NCI-H524 treated with DMSO at 0.1 percent for 48 hours (cell line): ENCODE data around the gene GPR151.
"Not testable (repeated sequence)": the region's sequence is repeated elsewhere in the genome, so short reads cannot be mapped to it uniquely, and the experiment has no call there.

Experiments
- DNase-seq: peaks from one replicate; lab custom pipeline; 2025; lab: John Stamatoyannopoulos, UW

Gene GPR151

GRCh38 chr5:146516151-146516475 is at the start of gene GPR151:
GPR151 (minus strand) TSS chr5:146516190; CDS start chr5:146516113, 77 bp downstream.
- DNase-seq: peak; percentile 26

- DNase-seq: no peak
These were observed 48.2 kb upstream of the GPR151 start for GRCh38 chr5:146564007-146564762.

GRCh38 chr5:146562461-146562860 is 46.5 kb upstream of the GPR151 start:
- no peak for DNase-seq

- no peak for DNase-seq
These were observed 45.7 kb upstream of the GPR151 start for GRCh38 chr5:146561711-146562110.

GRCh38 chr5:146560205-146560812 is 44.3 kb upstream of the GPR151 start:
- no peak for DNase-seq

- not testable (repeated sequence) for DNase-seq
These were observed 40.9 kb upstream of the GPR151 start for GRCh38 chr5:146556884-146557283.

GRCh38 chr5:146553446-146553845 is 37.5 kb upstream of the GPR151 start:
- DNase-seq: no peak

- no peak for DNase-seq
These were observed 33.6 kb upstream of the GPR151 start for GRCh38 chr5:146549615-146550014.

GRCh38 chr5:146548781-146549449 is 32.9 kb upstream of the GPR151 start:
- DNase-seq: peak; percentile 5

- DNase-seq: no peak
These were observed 28.2 kb upstream of the GPR151 start for GRCh38 chr5:146544232-146544631.

GRCh38 chr5:146541958-146542849 is 26.2 kb upstream of the GPR151 start:
- no peak for DNase-seq

- DNase-seq: no peak
These were observed 24.4 kb upstream of the GPR151 start for GRCh38 chr5:146540414-146540813.

- no peak for DNase-seq
These were observed 24.0 kb upstream of the GPR151 start for GRCh38 chr5:146539973-146540372.

GRCh38 chr5:146538432-146538831 is 22.4 kb upstream of the GPR151 start:
- DNase-seq: no peak

- no peak for DNase-seq
These were observed 17.9 kb upstream of the GPR151 start for GRCh38 chr5:146533882-146534281.

- peak; percentile 8 for DNase-seq
These were observed 17.4 kb upstream of the GPR151 start for GRCh38 chr5:146533260-146533857.

- no peak for DNase-seq
These were observed 14.0 kb upstream of the GPR151 start for GRCh38 chr5:146529984-146530383.

- no peak for DNase-seq
These were observed 12.2 kb upstream of the GPR151 start for GRCh38 chr5:146528236-146528635.

- no peak for DNase-seq
These were observed 11.8 kb upstream of the GPR151 start for GRCh38 chr5:146527785-146528184.

GRCh38 chr5:146523698-146524097 is 7.7 kb upstream of the GPR151 start:
- DNase-seq: no peak

GRCh38 chr5:146521403-146522106 is 5.6 kb upstream of the GPR151 start:
- DNase-seq: no peak
